Right lobe of liver (tissue), 4 donors: ENCODE measurements around the gene RBM3.

Experiments
- CTCF ChIP-seq, 4 donors: fragments of 200-600 bp in 3 of 4; fragments of 450-650 bp in 1 of 4; IDR thresholded peaks; one replicate each; pipeline versions ENCODE4 v1.5.1 to v1.8.0; 2016 to 2022; ENCODE audit warnings: antibody characterized with exemption in 4 of 4, mild to moderate bottlenecking in 2 of 4
- POLR2A ChIP-seq: fragments of 450-650 bp; IDR thresholded peaks from one replicate; pipeline ENCODE4 v1.6.1; 2017; ENCODE audit warnings: antibody characterized with exemption, mild to moderate bottlenecking
- donor health status: DM: no; HTN: no; CAD: no.
- donor health status: DM: no; HTN: no; CAD: no.
- donor health status: DM: no; HTN: yes; CAD: no.

- TF ChIP-seq CTCF (IDR thresholded peaks at IDR 0.05) (no peak), POLR2A (no peak)
These were observed 14.6 kb upstream of the RBM3 start for GRCh38 chrX:48559636-48560035.
